Measurements from ENCODE around the gene CTNNA3. TPM values are rescaled to one million over a fixed set of nuclear protein-coding genes. Genes with fewer than 3 reads are reported as not detected.

CTNNA3 gene
- total RNA-seq, 1 donor from 2014 or later, result not detected

- ChIA-PET CTCF (interaction anchor here (1.1 kb wide), 1 partner anchor 9 kb away, joined by 3 read pairs; the partner anchor contains the start of gene LRRTM3), POLR2A (no interaction called here)
- Mint-ChIP-seq H3K4me1 (no peaks in the 10 kb centered on the region), H3K36me3 (ENCODE audit: low read depth) (no peaks in the 10 kb centered on the region), H3K4me3 (no peak overlapping the region), H3K9me3 (no peaks in the 10 kb centered on the region), H3K27me3 (no peaks in the 10 kb centered on the region), H3K27ac (no peak overlapping the region)
- DNase-seq (no peak), ATAC-seq (ENCODE audit: low read depth) (no peak)
- no peak for TF ChIP-seq CTCF (IDR thresholded peaks at IDR 0.05)
- intact Hi-C loops (cut with micrococcal nuclease), result no loop called here
Measured at GRCh38 chr10:66917104-66917503, 778.9 kb downstream of the CTNNA3 start.

GRCh38 chr10:66916030-66916429 lies 780.0 kb downstream of the CTNNA3 start:
- H3K4me3 Mint-ChIP-seq, result no peak overlapping the region
- CTCF ChIA-PET, result interaction anchor here (1.1 kb wide), 1 partner anchor 10 kb away, joined by 3 read pairs; the partner anchor contains the start of gene LRRTM3
- H3K36me3 Mint-ChIP-seq (ENCODE audit: low read depth), result no peaks in the 10 kb centered on the region
- H3K27me3 Mint-ChIP-seq, result no peaks in the 10 kb centered on the region
- H3K9me3 Mint-ChIP-seq, result no peaks in the 10 kb centered on the region
- ATAC-seq (ENCODE audit: low read depth), result no peak
- no peak for DNase-seq
- POLR2A ChIA-PET, result no interaction called here
- no peak overlapping the region for H3K27ac Mint-ChIP-seq
- TF ChIP-seq CTCF (IDR thresholded peaks at IDR 0.05), result no peak
- no peaks in the 10 kb centered on the region for H3K4me1 Mint-ChIP-seq
- intact Hi-C loops (cut with micrococcal nuclease), result no loop called here

DNA sequence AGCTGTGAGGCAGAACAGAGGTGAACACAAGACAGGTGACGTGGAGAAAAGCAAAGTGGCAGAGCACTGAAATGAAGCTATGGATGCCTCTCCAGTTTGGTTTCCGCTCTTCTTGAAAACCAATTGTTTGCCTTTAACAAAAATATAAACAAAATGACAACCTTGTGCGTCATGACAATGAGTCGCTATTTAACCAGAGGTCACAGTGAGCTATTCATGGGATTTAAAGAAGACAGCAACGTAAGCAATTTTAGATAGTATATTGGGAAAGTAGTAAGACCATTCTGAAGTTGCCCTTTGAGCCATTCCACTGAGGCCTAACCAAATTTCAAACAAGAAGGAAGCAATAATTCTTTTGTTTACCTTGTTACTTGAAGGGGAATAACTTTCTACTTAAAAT lies 785.3 kb downstream of the CTNNA3 start:
- TF ChIP-seq CTCF (IDR thresholded peaks at IDR 0.05), result no peak
- Mint-ChIP-seq H3K4me1 (no peaks in the 10 kb centered on the region), H3K4me3 (no peak overlapping the region), H3K27ac (no peak overlapping the region), H3K36me3 (ENCODE audit: low read depth) (no peaks in the 10 kb centered on the region), H3K9me3 (no peaks in the 10 kb centered on the region), H3K27me3 (no peaks in the 10 kb centered on the region)
- DNase-seq (no peak), ATAC-seq (ENCODE audit: low read depth) (no peak)
- POLR2A ChIA-PET, result no interaction called here
- intact Hi-C loops (cut with micrococcal nuclease), result no loop called here
- CTCF ChIA-PET, result no interaction called here

- no peak for TF ChIP-seq CTCF (IDR thresholded peaks at IDR 0.05)
- intact Hi-C loops (cut with micrococcal nuclease), result no loop called here
- no peak for ATAC-seq (ENCODE audit: low read depth)
- H3K27me3 Mint-ChIP-seq, result no peaks in the 10 kb centered on the region
- CTCF ChIA-PET, result no interaction called here
- POLR2A ChIA-PET, result no interaction called here
- H3K4me1 Mint-ChIP-seq, result no peaks in the 10 kb centered on the region
- no peak for DNase-seq
- H3K9me3 Mint-ChIP-seq, result peaks cover 5% of the 10 kb centered on the region
- no peak overlapping the region for H3K27ac Mint-ChIP-seq
- no peaks in the 10 kb centered on the region for H3K36me3 Mint-ChIP-seq (ENCODE audit: low read depth)
- no peak overlapping the region for H3K4me3 Mint-ChIP-seq
Measured at GRCh38 chr10:66892871-66893270, 803.1 kb downstream of the CTNNA3 start.

- ATAC-seq (ENCODE audit: low read depth) (no peak), DNase-seq (no peak)
- Mint-ChIP-seq H3K27ac (no peak overlapping the region), H3K4me1 (no peaks in the 10 kb centered on the region), H3K36me3 (ENCODE audit: low read depth) (no peaks in the 10 kb centered on the region), H3K4me3 (no peak overlapping the region), H3K27me3 (no peaks in the 10 kb centered on the region), H3K9me3 (peaks cover 3% of the 10 kb centered on the region)
- intact Hi-C loops (cut with micrococcal nuclease), result no loop called here
- ChIA-PET POLR2A (no interaction called here), CTCF (no interaction called here)
- TF ChIP-seq CTCF (IDR thresholded peaks at IDR 0.05), result no peak
Measured at GRCh38 chr10:66888237-66888636, 807.8 kb downstream of the CTNNA3 start.

Measured in activated B cell treated with CpG ODN at 0.5 μM for 24 hours (primary cell).